HG02938 (cell line): ENCODE data around the gene FGR.
"Not testable (repeated sequence)": the region's sequence is repeated elsewhere in the genome, so short reads cannot be mapped to it uniquely, and the experiment has no call there.

Source experiments
- ATAC-seq: cut with Tn5 transposase; IDR thresholded peaks from one replicate; pipeline ENCODE4 v1.9.1; 2021; ENCODE audit warnings: mild to moderate bottlenecking, moderate library complexity; ENCODE audit not compliant: unreplicated experiment

Gene FGR

DNA sequence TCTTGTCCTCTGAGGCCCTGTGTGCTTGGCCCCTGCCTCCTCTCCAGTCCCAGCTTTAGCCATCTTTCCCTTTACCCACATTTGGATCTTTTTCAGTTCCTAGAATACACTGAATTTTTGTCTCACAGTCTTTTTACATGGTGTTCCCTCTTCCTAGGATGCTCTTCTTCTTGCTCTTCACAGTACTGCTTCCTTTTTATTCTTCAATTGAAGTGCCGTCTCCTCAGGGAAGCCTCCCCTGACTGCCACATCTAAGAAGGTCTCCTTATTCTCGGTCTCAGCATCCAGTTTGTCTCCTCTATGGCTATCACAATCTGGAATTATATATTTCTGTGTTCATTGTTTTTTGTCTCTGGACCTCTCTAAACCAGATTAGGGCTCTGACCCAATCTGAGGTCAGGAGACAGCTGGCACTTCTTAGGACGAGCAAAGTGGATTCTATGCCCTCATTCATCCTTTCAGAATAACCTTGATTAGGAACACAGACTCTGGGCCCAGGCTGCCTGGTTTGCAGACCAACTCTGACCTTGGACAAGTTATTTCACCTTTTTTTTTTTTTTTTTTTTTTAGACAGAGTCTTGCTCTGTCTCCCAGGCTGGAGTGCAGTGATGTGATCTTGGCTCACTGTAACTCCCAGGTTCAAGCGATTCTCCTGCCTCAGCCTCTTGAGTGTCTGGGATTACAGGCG is 3.2 kb upstream of the FGR start:
- ATAC-seq, result no peak

DNA sequence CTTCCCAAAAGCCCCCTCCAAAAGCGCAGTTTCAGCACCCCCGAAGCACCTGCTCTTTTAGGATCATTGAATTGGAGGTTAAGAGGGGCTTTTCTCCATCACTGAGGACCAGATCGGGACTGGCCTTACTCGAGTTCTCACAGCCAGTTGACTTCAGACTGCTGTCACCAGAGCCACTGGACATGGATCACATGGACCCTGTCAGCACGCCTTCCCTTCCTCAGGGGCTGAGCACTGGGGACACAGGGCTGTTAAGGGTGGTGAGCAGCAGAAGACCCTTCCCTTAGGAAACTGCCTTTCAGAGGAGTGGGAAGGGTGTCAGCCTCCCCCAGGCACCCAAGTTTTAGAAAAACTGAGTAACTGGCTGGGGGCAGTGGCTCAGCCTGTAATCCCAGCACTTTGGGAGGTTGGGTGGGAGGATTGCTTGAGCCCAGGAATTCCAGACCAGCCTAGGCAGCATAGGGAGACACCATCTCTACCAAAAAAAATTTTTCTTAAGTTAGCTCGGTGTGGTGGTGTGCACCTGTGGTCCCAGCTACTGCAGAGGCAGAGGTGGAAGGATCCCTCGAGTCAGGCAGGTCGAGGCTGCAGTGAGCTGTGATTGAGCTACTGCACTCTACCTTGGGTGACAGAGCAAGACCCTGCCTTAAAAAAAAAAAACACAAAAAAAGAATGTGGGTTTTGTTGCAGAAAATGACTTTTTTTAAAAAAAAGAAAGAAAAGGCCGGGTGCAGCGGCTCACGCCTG is 584 bp upstream of the FGR start:
- ATAC-seq, result no peak

DNA sequence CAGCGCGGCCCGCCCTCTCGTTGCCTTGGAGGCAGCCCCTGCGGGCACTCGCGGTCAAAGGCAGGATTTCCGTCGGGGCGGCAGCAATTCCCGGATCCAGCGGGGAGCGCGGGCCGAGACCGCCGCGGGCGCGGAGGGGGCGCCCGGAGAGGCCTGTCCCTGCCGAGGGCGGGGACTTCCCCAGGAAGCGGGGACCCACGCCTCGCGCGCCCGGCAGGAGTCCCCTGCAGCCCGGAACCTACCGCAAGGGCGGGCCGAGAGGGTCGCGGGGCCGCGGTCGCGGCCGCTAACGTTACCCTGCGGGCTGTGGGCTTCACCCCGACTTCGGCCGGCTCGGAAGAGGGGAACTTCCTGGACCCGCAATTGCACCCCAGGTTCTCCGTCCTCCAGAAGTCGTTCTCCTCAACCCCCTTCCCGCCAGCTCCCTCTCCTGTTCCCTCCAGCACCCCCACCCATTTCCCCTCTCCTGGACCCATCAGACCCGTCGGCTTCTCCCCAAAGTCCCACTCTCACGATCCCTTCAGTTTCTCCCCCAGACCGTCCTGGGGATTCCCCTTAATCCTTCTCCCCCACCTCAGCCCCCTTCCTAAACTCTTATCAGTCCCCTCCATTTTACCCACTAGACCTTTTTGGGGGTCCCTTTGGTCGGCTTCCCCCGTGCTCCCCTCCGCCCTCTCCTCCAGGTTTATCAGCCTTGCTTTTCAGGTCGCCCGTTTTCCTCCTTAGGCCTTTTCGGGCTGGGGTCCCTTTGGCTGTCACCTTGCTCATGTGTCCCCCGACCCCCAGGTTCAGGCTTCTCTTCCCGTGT is 604 bp downstream of the FGR start:
- no peak for ATAC-seq

DNA sequence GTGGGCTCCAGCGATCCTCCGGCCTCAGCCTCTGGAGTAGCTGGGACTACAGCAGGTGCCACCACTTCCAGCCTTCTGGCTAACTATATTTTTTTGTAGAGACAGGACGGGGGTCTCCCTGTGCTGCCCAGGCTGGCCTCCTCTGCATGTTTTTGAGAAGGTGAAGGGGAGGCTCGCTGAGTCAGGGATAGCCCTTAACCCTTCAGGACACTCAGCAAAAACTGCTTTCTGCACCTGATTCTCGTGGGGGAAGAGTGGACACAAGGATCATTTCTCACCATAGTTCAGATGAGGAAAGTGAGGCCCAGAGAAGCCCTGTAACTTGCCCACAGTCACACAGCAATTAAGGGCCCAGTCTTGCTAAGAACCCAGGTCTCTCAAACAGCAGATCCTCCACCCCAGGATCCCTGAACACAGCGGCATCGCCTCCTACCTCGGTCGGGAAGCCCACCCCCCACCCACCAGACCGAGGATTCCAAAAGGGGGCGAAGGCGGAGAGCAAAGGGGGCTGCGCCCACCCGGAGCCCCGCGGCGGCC is 1.3 kb downstream of the FGR start:
- no peak for ATAC-seq

DNA sequence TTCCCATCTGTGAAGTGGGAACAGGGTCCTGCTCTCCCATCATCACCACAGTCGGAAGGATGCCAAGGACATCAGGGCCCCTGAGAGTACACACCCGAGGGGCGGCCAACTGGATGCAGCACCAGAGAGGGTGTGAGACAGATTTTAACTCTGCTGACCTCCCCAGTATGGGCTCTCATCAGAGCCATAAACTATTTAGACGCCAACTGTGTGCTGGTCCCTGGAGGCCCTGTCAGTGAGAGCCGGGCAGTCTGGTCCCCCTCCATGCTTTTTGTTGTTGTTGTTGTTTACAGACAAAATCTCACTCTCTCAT is 1.7 kb downstream of the FGR start:
- ATAC-seq, result no peak

DNA sequence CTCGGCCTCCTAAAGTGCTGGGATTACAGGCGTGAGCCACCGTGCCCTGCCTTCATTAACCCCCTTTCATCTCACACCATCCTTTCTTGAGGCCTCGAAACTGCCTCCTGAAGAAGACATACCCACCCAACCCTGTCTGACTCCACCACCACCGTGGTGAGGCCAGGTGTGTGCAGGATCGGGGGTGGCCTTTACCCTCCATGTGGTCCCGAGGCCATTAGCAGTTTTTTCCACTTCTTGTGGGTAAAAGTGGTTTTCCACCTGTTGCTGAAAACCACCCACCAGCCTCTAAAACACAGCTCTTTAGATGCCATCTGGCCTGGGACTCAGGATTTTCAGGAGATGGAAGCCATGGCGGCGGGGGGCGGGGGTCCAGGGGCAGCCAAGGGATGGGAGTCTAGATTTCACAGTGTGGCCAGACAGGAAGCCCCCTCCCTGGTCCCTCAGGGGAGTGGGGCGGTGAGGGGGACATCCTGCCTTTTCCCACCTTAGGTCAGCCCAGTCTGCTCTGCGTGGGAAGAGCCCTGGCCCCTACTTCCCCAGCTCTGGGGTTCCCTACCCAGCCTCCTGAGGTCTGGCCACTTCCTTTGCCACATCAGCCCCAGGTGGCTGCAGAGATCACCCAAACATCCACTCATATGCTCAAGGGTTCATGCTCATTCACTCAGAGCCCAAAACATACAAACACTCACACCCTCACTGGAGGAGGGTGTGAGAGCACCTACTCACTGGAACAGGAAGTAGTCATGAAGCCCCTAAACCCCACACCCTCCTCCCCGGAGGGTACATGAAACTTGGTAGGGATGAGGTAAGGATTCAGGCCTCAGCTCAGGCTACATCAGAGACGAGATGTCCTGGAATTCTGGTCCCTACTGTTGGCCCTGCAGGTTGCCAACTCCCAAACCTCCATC is 2.3 kb downstream of the FGR start:
- ATAC-seq, result no peak

DNA sequence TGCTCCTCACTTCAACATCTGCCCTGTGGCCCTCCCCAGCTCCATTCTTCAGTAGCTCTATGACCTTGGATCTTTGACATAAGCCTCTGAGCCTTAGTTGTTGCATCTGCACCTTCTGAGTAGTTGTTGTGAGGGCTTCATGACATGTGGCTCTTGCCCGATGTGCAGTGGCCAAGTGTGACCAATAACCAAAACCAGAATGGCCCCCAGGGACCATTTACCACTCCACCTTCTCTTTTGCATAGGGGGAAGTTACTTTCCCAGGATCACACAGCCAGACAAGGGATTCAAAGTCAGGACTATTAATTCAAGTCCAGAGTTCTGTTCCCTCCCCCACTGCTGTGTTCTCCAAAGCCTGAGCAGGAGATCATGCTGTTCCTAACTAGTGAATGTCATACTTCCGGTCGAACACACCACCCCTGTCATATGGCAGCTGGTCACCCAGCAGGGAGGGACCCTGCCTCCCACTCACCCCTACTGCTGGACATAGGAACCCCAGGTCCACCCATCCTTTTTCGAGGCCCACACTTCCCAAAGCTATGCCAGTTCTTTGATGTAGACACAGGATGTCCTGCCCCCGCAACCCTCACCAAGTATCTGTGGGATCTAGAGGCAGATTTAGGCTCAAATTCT is 4.0 kb downstream of the FGR start:
- ATAC-seq, result no peak

DNA sequence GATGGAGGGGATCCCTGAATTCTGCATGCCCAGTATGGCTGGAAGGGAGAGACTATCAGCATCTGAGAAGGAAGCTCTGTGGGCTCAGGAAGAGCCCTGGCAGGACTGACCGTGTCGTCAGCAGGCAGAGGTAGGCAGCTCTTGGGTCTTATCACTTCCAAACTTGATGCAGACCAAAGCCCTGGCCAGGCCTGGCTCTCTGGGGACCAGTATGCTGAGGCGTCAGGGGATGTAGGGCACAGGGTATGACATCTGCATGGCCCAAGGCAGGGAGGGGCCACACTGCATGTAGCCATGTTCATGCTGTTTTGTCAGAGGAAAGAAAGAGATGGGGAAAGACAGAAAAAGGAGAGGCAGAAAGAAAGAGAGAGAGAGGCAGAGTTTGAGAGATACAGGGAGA is 6.3 kb downstream of the FGR start:
- ATAC-seq, result no peak

DNA sequence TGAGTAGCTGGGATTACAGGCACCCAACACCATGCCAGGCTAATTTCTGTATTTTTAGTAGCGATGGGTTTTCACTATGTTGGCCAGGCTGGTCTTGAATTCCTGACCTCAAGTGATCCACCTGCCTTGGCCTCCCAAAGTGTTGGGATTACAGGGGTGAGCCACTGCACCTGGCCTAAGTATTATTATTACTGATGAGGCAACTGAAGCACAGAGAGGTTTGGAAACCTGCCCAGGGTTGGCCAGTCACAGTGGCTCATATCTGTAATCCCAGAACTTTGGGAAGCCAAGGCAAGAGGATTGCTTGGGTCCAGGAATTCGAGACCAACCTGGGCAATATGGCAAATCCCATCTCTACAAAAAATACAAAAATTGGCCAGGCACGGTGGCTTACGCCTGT is 7.3 kb downstream of the FGR start:
- not testable (repeated sequence) for ATAC-seq

DNA sequence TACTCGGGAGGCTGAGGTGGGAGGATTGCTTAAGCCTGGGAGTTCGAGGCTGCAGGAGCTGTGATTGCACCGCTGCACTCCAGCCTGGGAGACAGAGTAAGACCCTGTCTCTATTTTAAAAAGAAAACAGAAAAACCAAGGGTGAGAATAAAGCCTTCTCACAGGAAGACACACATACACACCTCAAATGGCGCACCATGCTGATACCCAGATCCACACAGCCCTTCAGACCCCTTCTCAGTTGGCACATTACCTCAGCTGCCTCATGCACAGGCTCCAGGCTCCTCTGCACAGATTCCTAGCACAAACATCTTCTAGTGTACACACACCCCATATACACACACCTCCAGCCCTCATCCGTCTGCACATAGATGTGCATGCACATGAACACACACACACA is 7.9 kb downstream of the FGR start:
- no peak for ATAC-seq

DNA sequence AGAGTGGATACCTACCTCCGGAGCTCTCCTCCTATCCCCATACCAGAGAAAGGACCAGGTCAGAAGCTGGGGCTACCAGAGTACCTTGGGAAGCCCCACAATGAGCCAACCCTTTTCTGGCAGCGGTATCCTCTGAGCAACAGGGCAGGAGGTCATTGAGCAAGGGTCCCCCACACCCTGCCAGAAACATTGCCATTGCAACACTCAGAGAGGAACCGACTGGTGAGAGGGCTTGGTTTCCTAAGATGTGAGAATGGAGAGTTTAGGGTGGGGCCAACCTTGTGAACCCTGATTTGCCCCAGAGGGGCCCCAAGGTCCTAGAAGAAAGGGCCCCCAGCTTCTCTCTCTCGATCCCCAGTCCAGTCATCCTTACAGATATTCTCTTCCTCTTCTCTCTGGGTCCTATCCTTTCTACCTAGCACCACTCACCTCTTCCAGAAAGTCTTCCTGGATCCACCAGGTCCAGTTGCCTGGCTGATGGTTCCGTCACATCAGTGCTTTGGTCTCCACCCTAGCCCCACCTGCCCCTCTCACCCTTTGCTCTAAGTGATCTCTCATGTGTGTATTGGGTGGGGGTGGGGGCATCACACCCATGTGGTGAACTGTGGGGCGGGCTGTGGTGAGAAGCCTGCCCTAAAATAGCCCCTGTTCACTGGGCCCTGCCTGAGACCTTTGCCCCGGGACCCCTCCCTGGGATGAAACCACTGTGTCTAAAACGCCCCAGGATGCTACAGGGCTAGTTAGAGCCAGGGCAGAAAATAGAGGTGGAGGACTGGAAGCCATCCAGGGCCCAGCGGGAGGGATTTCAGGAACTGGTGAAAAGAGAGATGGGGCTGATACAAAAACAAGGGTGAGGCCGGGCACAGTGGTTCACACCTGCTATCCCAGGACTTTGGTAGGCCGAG is 8.7 kb downstream of the FGR start:
- no peak for ATAC-seq

DNA sequence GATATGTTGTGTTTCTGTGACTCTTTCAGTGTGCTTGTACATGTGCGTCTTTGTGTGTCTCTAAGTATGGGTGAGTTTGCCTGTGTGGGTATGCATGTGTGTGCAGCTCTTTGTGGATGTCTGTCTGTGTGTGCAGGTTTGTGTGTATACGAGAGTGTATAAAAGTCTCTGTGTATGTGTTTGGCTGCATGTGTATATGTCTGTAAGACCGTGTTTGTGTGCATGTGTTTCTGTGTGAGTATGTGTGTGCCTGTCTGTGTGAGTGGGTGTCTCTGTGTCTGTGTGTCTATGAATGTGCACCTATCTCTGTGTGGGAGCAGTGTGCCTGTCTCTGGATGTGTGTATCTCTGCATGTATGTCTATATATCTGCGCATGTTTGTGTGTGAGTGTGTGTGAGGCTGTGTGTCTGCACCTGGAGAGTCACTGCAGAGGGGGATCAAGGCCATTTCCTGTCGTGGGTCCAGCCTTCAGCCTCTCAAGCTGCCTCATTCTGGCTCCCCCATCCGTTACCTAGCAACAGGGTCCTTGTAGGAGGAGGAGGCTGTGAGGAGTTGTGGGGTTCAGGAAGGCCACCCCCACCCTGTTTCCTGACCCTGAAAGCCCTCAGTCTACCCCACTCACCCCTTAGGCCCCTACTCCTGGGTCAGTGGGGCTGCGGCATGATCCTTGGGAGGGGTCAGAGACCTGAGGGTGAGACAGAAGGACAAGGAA is 10.4 kb downstream of the FGR start:
- ATAC-seq, result no peak

DNA sequence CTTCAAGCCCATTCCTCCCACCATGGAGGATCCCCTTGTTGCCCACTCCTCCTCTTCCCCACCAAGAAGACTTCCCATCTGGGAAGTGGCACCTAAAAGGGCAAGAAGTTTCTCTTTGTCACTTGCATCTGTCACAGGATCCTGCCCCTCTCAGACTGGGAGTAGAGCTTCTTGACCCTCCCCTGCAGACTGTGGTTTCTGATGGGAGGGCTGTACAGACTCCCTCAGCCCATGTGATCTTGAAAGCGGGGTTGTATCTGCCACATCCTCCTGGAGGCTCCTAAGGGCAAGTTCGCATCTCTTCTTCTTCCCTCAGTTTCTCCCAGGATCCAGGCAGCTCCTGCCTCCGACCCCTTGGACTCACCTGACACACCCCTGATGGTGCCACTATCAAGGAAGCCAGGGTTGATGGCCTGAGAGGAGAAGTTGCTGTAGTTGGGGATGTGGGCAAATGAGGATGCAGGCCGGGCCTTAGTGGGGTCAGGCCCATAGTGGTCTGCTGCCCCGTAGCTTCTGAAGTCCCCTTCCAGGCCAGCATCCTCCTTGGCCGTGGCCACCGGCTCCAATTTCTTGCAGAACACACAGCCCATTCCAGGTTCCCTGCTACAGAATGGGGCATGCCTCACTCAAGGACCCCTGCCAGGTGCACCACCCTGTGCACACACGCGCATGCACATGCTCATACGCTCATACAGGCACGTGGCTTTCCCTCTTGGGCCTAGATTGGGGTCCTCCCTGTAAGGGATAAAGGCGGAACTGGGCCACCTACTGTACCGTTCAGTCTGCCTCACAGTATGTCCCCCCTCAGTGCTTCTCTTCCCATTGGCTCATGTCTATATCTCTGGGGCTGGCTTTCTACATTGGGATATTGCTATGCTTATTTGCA is 11.4 kb downstream of the FGR start:
- ATAC-seq, result no peak

DNA sequence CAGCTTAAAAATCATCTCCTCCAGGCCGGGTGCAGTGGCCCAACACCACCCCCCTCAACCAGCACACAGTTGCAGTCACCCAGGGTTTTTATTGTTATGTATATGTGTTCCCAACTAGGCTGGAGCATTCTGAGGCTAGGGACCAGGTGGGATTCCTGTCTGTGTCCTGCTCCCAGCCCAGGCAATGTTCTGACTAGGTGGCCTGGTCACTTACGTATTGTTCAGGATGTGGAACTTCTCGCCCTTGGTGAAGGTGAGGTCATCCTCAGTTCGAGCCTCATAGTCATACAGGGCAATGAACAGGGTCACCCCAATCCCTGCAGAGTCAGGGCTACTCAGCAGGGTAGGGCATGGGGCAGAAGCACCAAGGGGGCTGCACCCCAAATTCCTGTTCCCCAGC is 12.2 kb downstream of the FGR start:
- no peak for ATAC-seq

DNA sequence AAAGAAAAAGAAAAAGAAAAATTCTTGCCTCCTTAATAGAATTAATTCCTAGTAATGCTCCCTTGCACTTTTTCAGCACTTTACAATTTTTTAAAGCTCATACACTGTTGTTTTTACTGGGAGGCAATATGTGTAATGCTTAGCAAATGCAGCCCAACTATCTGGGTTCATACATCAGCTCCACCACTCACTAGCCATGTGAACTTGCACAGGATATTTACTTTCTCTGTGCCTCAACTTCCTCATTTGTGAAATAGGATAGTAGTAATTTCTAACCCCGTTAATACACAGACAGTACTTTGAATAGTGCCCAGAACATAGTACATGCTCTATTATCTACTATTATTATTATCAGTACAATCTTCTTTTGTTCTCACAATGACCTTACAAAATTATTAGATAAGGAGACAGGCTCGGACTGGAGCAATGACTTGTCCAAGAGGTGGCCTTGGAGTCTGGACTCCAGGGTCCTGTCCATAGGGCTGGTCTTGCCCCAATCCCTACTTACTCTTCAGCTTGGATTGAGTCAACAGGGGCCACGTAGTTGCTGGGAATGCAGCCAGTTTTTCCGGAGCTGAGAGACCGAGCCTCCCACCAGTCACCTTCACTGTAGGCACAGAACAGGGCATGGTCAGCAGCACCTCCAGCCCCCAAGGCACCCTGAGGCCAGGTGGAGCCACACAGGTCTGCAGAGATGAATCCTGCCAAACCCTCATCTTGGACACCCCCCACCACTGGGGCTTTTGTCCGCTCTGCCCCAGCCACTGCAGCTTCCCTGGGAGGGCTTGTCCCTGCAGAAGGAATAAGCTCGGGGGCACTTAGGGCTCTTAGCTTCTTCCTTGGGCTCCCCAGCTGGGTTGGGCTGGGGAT is 13.7 kb downstream of the FGR start:
- no peak for ATAC-seq

DNA sequence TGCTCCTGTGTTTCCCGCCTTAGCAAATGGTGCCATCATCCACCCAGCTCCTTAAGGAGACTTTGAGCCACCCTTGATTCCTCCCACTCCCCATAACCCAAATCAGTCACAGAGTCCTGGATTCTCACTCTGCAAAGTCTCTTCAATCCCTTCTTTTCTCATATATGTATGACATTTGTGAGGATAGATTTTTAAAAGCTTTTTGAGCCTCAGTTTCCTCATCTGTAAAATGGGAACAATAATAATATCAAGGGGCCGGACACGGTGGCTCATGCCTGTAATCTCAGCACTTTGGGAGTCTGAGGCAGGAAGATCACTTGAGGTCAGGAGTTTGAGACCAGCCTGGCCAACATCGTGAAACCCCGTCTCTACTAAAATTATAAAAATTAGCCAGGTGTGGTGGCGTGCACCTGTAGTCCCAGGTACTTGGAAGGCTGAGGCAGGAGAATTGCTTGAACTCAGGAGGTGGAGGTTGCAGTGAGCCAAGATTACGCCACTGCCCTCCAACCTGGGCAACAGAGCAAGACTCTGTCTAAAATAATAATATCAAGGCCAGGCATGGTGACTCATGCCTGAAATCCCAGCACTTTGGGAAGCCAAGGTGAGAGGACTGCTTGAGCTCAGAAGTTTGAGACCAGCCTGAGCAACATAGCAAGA is 15.1 kb downstream of the FGR start:
- not testable (repeated sequence) for ATAC-seq
